A549 (cell line): Measurements from ENCODE around the gene SBK3. TPM values are rescaled to one million over a fixed set of nuclear protein-coding genes. Genes with fewer than 3 reads are reported as not detected.
A peak's percentile ranks its signal among the peaks of the same experiment; 100 is the strongest.

ENCODE experiments used
- ATAC-seq, 2 experiments: fragments of 200-7000 bp in 1 of 2; fragments of >200 bp in 1 of 2; cut with Nextera tagmentation in 1 of 2; cut with Tn5 transposase in 1 of 2; 3 replicates each; pipeline versions ENCODE4 v1.8.0 to v1.9.1; 2018 to 2020; ENCODE audit warnings: mild to moderate bottlenecking in 1 of 2, moderate library complexity in 1 of 2
- CTCF ChIA-PET: fragments of 300-600 bp; sonication (Branson Sonifier 250); formaldehyde crosslinking; extraction: SDS; loops from one replicate; lab custom pipeline; 2021; ENCODE audit warnings: antibody characterized with exemption, inconsistent platforms; lab: Yijun Ruan, JAX
- POLR2A ChIA-PET: fragments of 350-600 bp; formaldehyde crosslinking; extraction: SDS; loops from one replicate; lab custom pipeline; 2021; ENCODE audit warnings: antibody characterized with exemption, inconsistent platforms; lab: Yijun Ruan, JAX
- DNase-seq, 2 experiments: peaks; one replicate each; pipeline versions ENCODE4 v3.0.0 to v3.0.0-alpha.2; 2011 to 2016; ENCODE audit warnings: low read depth in 1 of 2, low spot score in 1 of 2
- FAIRE-seq: peaks from 2 replicates; lab custom pipeline; 2011; peaks lifted over from hg19 to GRCh38; lab: Jason Lieb, UNC
- H3K27ac ChIP-seq, 2 experiments: fragments of >200 bp; sonication (Bioruptor Twin); formaldehyde crosslinking; 3 replicates each; pipeline ENCODE4 v1.5.1; 2016 to 2017
- H3K4me1 ChIP-seq: fragments of >200 bp; sonication (Bioruptor Twin); formaldehyde crosslinking; 3 replicates; pipeline ENCODE4 v1.6.1; 2016
- H3K4me2 ChIP-seq: fragments of >200 bp; sonication (Bioruptor Twin); formaldehyde crosslinking; 3 replicates; pipeline ENCODE4 v1.6.1; 2016
- H3K4me3 ChIP-seq: fragments of >200 bp; sonication (Bioruptor Twin); formaldehyde crosslinking; 3 replicates; pipeline ENCODE4 v1.5.1; 2016
- H3K9me3 ChIP-seq: fragments of >200 bp; sonication (Bioruptor Twin); formaldehyde crosslinking; 3 replicates; pipeline ENCODE4 v1.6.1; 2016
- ATOH8 ChIP-seq: fragments of 250-450 bp; sonication (Bioruptor Pico); IDR thresholded peaks from 2 replicates; pipeline ENCODE4 v1.5.0; 2020; ENCODE audit warnings: low read depth, mild to moderate bottlenecking, moderate library complexity
- BCL3 ChIP-seq: fragments of >200 bp; sonication (Bioruptor Twin); formaldehyde crosslinking; IDR thresholded peaks from 3 replicates; pipeline ENCODE4 v1.6.1; 2016
- BHLHE40 ChIP-seq: IDR thresholded peaks from 2 replicates; pipeline ENCODE4 v1.6.1; 2012; ENCODE audit warnings: low read depth, low read length, inconsistent platforms
- CEBPB ChIP-seq, 2 experiments: fragments of >200 bp in 1 of 2; sonication (Bioruptor Twin) in 1 of 2; formaldehyde crosslinking in 1 of 2; IDR thresholded peaks; 2 replicates each; pipeline ENCODE4 v1.6.1; 2012 to 2016
- CHD2 ChIP-seq: fragments of 150-350 bp; IDR thresholded peaks from 2 replicates; pipeline ENCODE4 v1.6.1; 2014; ENCODE audit warnings: low read length; ENCODE audit not compliant: partially characterized antibody
- CHD4 ChIP-seq: fragments of 200-600 bp; sonication (generic); IDR thresholded peaks from 2 replicates; pipeline ENCODE4 v1.6.1; 2016; ENCODE audit warnings: antibody characterized with exemption, mild to moderate bottlenecking, borderline replicate concordance
- EHF ChIP-seq: fragments of 250-450 bp; sonication (Bioruptor Pico); IDR thresholded peaks from 2 replicates; pipeline ENCODE4 v1.5.0; 2020; ENCODE audit warnings: mild to moderate bottlenecking
- FOXS1 ChIP-seq: fragments of 250-450 bp; sonication (Bioruptor Pico); IDR thresholded peaks from 2 replicates; pipeline ENCODE4 v1.5.0; 2020; ENCODE audit warnings: mild to moderate bottlenecking, moderate library complexity
- HDAC2 ChIP-seq: fragments of 200-600 bp; sonication (generic); IDR thresholded peaks from 2 replicates; pipeline ENCODE4 v1.6.1; 2016
- HES2 ChIP-seq: fragments of >200 bp; sonication (Bioruptor Twin); formaldehyde crosslinking; IDR thresholded peaks from 2 replicates; pipeline ENCODE4 v1.6.1; 2016
- JUN ChIP-seq, 2 experiments: fragments of >200 bp; sonication (Bioruptor Twin); formaldehyde crosslinking; IDR thresholded peaks; 2 replicates in 1 of 2; 3 replicates in 1 of 2; pipeline ENCODE4 v1.6.1; 2016 to 2017
- JUNB ChIP-seq: fragments of >200 bp; sonication (Bioruptor Twin); formaldehyde crosslinking; IDR thresholded peaks from 2 replicates; pipeline ENCODE4 v1.6.1; 2016
- KDM5A ChIP-seq: fragments of 200-600 bp; sonication (generic); IDR thresholded peaks from 2 replicates; pipeline ENCODE4 v1.6.1; 2016; ENCODE audit warnings: antibody characterized with exemption, mild to moderate bottlenecking
- MAFK ChIP-seq: fragments of 450-650 bp; IDR thresholded peaks from 2 replicates; pipeline ENCODE4 v1.6.1; 2014; ENCODE audit not compliant: partially characterized antibody
- MYC ChIP-seq: IDR thresholded peaks from 2 replicates; pipeline ENCODE4 v1.6.1; 2012; ENCODE audit warnings: mild to moderate bottlenecking, inconsistent platforms, low read length, improper control_type of control experiment, borderline replicate concordance
- NPAS2 ChIP-seq: fragments of 250-450 bp; sonication (Bioruptor Pico); IDR thresholded peaks from 2 replicates; pipeline ENCODE4 v1.8.0; 2022; ENCODE audit warnings: mild to moderate bottlenecking, moderate library complexity, borderline replicate concordance
- NR3C1 ChIP-seq: fragments of >200 bp; sonication (Bioruptor Twin); formaldehyde crosslinking; IDR thresholded peaks from 3 replicates; pipeline ENCODE4 v1.6.1; 2017
- PHF8 ChIP-seq: fragments of 200-600 bp; sonication (generic); IDR thresholded peaks from 2 replicates; pipeline ENCODE4 v1.6.1; 2016; ENCODE audit warnings: low read depth, mild to moderate bottlenecking, antibody characterized with exemption, moderate library complexity, borderline replicate concordance
- POLR2A ChIP-seq: IDR thresholded peaks from 2 replicates; pipeline ENCODE4 v1.6.1; 2012; ENCODE audit warnings: mild to moderate bottlenecking, low read length
- RAD21 ChIP-seq, 2 experiments: fragments of >200 bp in 1 of 2; sonication (Bioruptor Twin) in 1 of 2; formaldehyde crosslinking in 1 of 2; IDR thresholded peaks in 1 of 2; conservative IDR thresholded peaks in 1 of 2; 2 replicates in 1 of 2; 3 replicates in 1 of 2; pipeline ENCODE4 v1.6.1; 2012 to 2018; ENCODE audit warnings: inconsistent platforms in 1 of 2
- RARB ChIP-seq: fragments of 250-450 bp; sonication (Bioruptor Pico); IDR thresholded peaks from 2 replicates; pipeline ENCODE4 v1.8.0; 2021; ENCODE audit warnings: mild to moderate bottlenecking, moderate library complexity
- RCOR1 ChIP-seq: fragments of 150-350 bp; IDR thresholded peaks from 2 replicates; pipeline ENCODE4 v1.6.1; 2014; ENCODE audit warnings: antibody characterized with exemption, low read length, low read depth
- TFCP2L1 ChIP-seq: fragments of 250-450 bp; sonication (Bioruptor Pico); IDR thresholded peaks from 2 replicates; pipeline ENCODE4 v1.5.0; 2021; ENCODE audit warnings: mild to moderate bottlenecking
- TP53 ChIP-seq: fragments of 250-450 bp; sonication (Bioruptor Pico); IDR thresholded peaks from 2 replicates; pipeline ENCODE4 v1.5.0; 2021; ENCODE audit warnings: mild to moderate bottlenecking, moderate library complexity
- ZC3H11A ChIP-seq: fragments of 450-650 bp; IDR thresholded peaks from 2 replicates; pipeline ENCODE4 v1.6.1; 2014; ENCODE audit warnings: antibody characterized with exemption, mild to moderate bottlenecking
- ZFP36 ChIP-seq: fragments of 450-650 bp; IDR thresholded peaks from 2 replicates; pipeline ENCODE4 v1.6.1; 2014; ENCODE audit warnings: borderline replicate concordance; ENCODE audit not compliant: partially characterized antibody
- WGBS: methylation state at CpG from one replicate; pipeline ENCODE4 v1.1.6; 2017; ENCODE audit errors: missing lambda C conversion rate; 5-methylcytosine and 5-hydroxymethylcytosine counted together
- polyA plus RNA-seq, 4 experiments: library from polyadenylated mRNA; depleted of rRNA in 3 of 4; stranded (reverse); fragments of >200 nt; fragmentation: RNase III in 1 of 4; extraction: RNeasy Plus Mini Kit Qiagen cat#74134 plus additional on column Dnase treatment in 1 of 4; gene quantifications; 2 replicates in 3 of 4; 3 replicates in 1 of 4; pipeline ENCODE4 v1.2.3, GENCODE V29; 2011 to 2017
- TF ChIP-seq, protein P1 (sequence below): fragments of 450-650 bp; IDR thresholded peaks from 2 replicates; pipeline ENCODE4 v1.6.1; 2014; ENCODE audit warnings: antibody characterized with exemption

SBK3 gene
- polyA plus RNA-seq, 2 of the 4 experiments (the other 2 are of a cell fraction) = 1.1 TPM

GRCh38 chr19:55591555-55591954 lies 46.2 kb upstream of the SBK3 start (continued):
- TF ChIP-seq ATOH8 (no peak), CEBPB (IDR thresholded peaks at IDR 0.05) (no peak), POLR2A (no peak)

- ATAC-seq (peak; percentile 22 to 37; a peak in 3 of 6 replicates), FAIRE-seq (no peak), DNase-seq (peak in 1 of 2 experiments; percentile 56)
- CTCF ChIA-PET = interaction anchor here (1.0 to 1.8 kb wide), 3 partner anchors 8 to 16 kb away, joined by 3 to 8 read pairs (median 6); partner anchors contain the start of gene FIZ1
- H3K4me2 ChIP-seq = no peak overlapping the region
- TF ChIP-seq RAD21 (conservative IDR thresholded peaks at IDR 0.05 in 1 of 2, IDR thresholded peaks at IDR 0.05 in 1 of 2) = no peak
- no peak for TF ChIP-seq POLR2A
- TF ChIP-seq JUNB = no peak
- no peak for TF ChIP-seq NPAS2 (CRISPR knock-in tag)
- TF ChIP-seq BHLHE40 = no peak
- no peak for TF ChIP-seq CHD2
- TF ChIP-seq PHF8 = no peak
- TF ChIP-seq JUN (IDR thresholded peaks at IDR 0.05) = no peak; a peak in 1 of 5 replicates
- TF ChIP-seq CHD4 = no peak
- no peak for TF ChIP-seq ZC3H11A
- TF ChIP-seq, protein P1, sequence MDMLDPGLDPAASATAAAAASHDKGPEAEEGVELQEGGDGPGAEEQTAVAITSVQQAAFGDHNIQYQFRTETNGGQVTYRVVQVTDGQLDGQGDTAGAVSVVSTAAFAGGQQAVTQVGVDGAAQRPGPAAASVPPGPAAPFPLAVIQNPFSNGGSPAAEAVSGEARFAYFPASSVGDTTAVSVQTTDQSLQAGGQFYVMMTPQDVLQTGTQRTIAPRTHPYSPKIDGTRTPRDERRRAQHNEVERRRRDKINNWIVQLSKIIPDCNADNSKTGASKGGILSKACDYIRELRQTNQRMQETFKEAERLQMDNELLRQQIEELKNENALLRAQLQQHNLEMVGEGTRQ = no peak
- no peak for TF ChIP-seq HES2
- no peak for TF ChIP-seq ZFP36
- TF ChIP-seq FOXS1 (CRISPR knock-in tag) = no peak
- no peak for TF ChIP-seq NR3C1
- TF ChIP-seq KDM5A = no peak
- no peak for TF ChIP-seq MYC
- POLR2A ChIA-PET = interaction anchor here (2.0 kb wide), 1 partner anchor 8 kb away, joined by 6 read pairs; the partner anchor contains the start of gene FIZ1
- WGBS = 64% methylated on average over 10 of the region's 10 CpGs
- no peak overlapping the region for H3K27ac ChIP-seq
- H3K4me3 ChIP-seq = no peak overlapping the region
- H3K9me3 ChIP-seq = no peaks in the 10 kb centered on the region
- peaks cover 13% of the 10 kb centered on the region for H3K4me1 ChIP-seq
Observed at GRCh38 chr19:55590617-55591016, 45.3 kb upstream of the SBK3 start.

DNA sequence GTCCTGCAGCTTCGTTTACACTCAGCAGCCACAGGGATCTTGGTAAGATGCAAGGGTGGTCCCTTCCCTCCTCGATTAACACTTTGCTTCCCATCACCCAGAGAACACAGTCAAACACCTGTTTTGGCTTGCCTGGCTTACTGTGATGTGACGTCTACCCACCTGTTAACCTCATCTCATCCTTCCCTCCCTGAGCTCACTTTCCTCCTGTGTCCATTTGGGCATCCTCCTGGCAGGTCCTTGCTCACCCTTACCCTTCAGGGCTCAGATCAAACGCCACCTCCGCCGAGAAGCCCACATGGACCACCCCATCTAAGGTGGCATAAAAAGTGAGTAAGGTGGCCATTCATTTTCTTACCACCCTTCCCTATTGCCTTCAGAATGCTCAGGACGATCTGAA lies 44.8 kb upstream of the SBK3 start:
- H3K9me3 ChIP-seq = no peaks in the 10 kb centered on the region
- no peak overlapping the region for H3K4me2 ChIP-seq
- ATAC-seq (no peak), FAIRE-seq (peak; percentile 39), DNase-seq (no peak)
- WGBS = 58% methylated on average over 7 of the region's 7 CpGs
- H3K27ac ChIP-seq = no peak overlapping the region
- CTCF ChIA-PET = interaction anchor here (1.2 to 1.8 kb wide), 3 partner anchors 14 to 85 kb away, joined by 3 to 8 read pairs (median 6); no protein-coding TSS in a partner anchor
- TF ChIP-seq BCL3 = no peak
- no peak for TF ChIP-seq ZFP36
- no peak for TF ChIP-seq MAFK
- TF ChIP-seq HDAC2 = no peak
- TF ChIP-seq TP53 = no peak
- no peak for TF ChIP-seq TFCP2L1 (CRISPR knock-in tag)
- TF ChIP-seq RARB (CRISPR knock-in tag) = no peak
- TF ChIP-seq RCOR1 = no peak
- no peak for TF ChIP-seq EHF (CRISPR knock-in tag)
- H3K4me1 ChIP-seq = peaks cover 16% of the 10 kb centered on the region
- POLR2A ChIA-PET = interaction anchor here (2.0 kb wide), 1 partner anchor 9 kb away, joined by 6 read pairs; the partner anchor contains the start of gene FIZ1
- no peak overlapping the region for H3K4me3 ChIP-seq
